ENCODE measurements around the gene TANGO2.

TANGO2 gene

GRCh38 chr22:20106205-20106848, 85.4 kb downstream of the TANGO2 start:
- no peak for DNase-seq (ENCODE audit: low read depth)

GRCh38 chr22:20106849-20107237, 85.9 kb downstream of the TANGO2 start:
- no peak for DNase-seq (ENCODE audit: low read depth)

- no peak for DNase-seq (ENCODE audit: low read depth)
These were observed 86.6 kb downstream of the TANGO2 start for GRCh38 chr22:20107471-20107901.

GRCh38 chr22:20107951-20108756, 87.2 kb downstream of the TANGO2 start:
- DNase-seq (ENCODE audit: low read depth): no peak

- DNase-seq (ENCODE audit: low read depth): no peak
These were observed 87.9 kb downstream of the TANGO2 start for GRCh38 chr22:20108757-20109230.

GRCh38 chr22:20109411-20110358, 88.8 kb downstream of the TANGO2 start:
- no peak for DNase-seq (ENCODE audit: low read depth)

GRCh38 chr22:20110359-20110985, 89.6 kb downstream of the TANGO2 start:
- DNase-seq (ENCODE audit: low read depth): no peak

- no peak for DNase-seq (ENCODE audit: low read depth)
These were observed 90.3 kb downstream of the TANGO2 start for GRCh38 chr22:20111045-20111688.

- no peak for DNase-seq (ENCODE audit: low read depth)
These were observed 91.0 kb downstream of the TANGO2 start for GRCh38 chr22:20111689-20112622.

GRCh38 chr22:20112623-20113511, 92.0 kb downstream of the TANGO2 start:
- no peak for DNase-seq (ENCODE audit: low read depth)

GRCh38 chr22:20113551-20114310, 92.8 kb downstream of the TANGO2 start:
- no peak for DNase-seq (ENCODE audit: low read depth)

GRCh38 chr22:20114506-20115475, 93.9 kb downstream of the TANGO2 start:
- no peak for DNase-seq (ENCODE audit: low read depth)

GRCh38 chr22:20115691-20116375, 94.9 kb downstream of the TANGO2 start, which contains the start of gene RANBP1:
Gene RANBP1 (plus strand): TSS chr22:20116104. CDS start chr22:20116185, 81 bp downstream.
- DNase-seq (ENCODE audit: low read depth): no peak

- DNase-seq (ENCODE audit: low read depth): no peak
These were observed 95.6 kb downstream of the TANGO2 start for GRCh38 chr22:20116376-20116950.
